A204.1 (cell line): ENCODE data around the gene REEP6.

Source experiments
- FAIRE-seq: peaks from 2 replicates; lab custom pipeline; 2012; peaks lifted over from hg19 to GRCh38; lab: Jason Lieb, UNC

REEP6 gene

DNA sequence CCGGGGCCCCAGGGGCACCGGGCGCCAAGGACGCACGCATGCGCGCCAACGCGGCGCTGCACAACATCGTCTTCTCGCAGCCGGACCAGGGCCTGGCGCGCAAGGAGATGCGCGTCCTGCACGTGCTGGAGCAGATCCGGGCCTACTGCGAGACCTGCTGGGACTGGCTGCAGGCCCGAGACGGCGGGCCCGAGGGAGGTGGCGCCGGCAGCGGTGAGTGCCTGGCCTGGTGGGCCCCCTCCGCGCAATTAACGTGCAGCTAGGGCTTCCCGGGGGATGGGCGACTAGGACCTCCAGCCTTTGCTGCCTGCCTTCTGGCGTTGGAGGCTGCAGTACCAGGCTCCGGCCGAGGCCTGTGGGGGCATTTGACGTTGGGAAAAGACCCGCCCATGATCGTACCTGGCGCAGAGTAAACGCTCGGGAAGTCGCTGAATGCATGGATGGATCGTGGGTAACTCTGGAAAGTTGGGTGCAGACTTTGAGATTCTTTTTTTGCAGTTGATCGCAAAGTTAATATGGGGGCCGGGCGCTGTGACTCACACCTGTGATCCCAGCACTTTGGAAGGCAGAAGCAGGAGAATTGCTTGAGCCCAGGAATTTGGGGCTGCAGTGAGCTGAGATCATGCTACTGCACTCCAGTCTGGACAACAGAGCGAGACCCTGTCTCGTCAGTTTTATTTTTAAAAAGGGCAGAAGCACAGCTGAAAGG, 33.8 kb upstream of the REEP6 start:
- no peak for FAIRE-seq

DNA sequence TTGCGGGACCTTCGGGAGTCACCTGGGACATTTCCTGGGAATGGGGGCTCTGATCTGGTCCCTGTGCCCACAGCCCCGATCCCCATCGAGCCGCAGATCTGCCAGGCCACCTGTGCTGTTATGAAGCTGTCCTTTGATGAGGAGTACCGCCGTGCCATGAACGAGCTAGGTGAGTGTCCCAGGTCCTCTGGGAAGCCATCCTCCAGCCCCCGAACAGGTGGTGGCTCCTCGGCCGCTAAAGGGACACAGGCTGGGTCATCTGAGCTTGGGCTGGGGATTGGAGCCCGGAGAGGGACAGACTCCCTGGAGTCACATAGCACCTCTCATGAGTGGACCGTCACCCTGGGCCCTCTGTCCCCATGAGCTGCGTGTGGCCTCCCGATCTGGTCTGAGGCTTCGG, 33.1 kb upstream of the REEP6 start:
- no peak for FAIRE-seq

GRCh38 chr19:1459479-1459878, 31.5 kb upstream of the REEP6 start:
- FAIRE-seq = no peak

DNA sequence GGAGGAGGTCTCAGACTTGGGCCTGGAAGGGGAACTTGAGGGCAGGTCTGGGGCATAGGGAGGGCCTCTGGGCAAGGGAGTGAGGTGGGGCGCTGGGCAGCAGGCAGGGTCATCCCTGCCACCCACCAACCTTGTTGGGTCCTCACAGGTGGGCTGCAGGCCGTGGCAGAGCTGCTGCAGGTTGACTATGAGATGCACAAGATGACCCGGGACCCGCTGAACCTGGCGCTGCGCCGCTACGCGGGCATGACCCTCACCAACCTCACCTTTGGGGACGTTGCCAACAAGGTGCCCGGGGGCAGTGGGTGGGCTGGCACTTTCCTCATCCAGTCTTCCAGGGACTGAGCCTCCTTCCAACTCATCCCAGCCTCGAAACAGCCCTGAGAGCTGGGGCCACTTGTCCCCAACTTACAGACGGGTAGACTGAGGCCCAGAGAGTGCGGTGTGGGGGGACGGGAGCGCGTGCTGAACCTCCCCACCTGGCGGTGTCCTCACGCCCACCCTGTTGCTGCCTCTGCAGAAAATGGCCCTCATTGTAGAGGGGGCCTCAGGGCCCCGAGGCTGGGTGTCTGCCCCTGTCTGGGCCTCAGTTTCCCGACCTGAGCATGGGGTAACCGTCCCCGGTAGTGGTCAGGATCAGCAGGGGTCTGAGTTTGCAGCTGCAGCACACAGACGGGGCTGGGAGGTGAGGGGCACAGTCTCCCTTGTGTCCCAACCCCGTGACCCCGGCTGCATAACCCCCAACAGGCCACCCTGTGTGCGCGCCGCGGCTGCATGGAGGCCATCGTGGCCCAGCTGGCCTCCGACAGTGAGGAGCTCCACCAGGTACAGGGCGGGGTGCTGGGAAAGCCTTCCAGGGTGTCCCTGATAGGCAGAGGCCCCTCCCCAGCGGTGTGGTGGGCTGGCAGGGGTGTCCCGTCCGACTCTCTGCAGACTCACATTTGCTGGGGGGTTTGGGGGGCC, 30.7 kb upstream of the REEP6 start:
- no peak for FAIRE-seq

DNA sequence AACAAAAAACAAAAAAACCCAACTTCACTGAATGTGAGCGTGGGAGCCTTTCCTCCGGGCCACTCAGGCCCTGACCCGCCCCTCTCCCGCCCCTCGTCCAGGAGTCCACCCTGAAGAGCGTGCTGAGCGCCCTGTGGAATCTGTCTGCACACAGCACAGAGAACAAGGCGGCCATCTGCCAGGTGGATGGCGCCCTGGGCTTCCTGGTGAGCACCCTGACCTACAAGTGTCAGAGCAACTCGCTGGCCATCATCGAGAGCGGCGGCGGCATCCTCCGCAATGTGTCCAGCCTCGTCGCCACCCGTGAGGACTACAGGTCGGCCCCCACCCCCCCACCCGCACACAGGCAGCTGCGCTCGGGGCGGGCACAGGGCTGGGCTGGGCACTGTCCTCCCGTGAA, 29.1 kb upstream of the REEP6 start:
- FAIRE-seq = no peak

DNA sequence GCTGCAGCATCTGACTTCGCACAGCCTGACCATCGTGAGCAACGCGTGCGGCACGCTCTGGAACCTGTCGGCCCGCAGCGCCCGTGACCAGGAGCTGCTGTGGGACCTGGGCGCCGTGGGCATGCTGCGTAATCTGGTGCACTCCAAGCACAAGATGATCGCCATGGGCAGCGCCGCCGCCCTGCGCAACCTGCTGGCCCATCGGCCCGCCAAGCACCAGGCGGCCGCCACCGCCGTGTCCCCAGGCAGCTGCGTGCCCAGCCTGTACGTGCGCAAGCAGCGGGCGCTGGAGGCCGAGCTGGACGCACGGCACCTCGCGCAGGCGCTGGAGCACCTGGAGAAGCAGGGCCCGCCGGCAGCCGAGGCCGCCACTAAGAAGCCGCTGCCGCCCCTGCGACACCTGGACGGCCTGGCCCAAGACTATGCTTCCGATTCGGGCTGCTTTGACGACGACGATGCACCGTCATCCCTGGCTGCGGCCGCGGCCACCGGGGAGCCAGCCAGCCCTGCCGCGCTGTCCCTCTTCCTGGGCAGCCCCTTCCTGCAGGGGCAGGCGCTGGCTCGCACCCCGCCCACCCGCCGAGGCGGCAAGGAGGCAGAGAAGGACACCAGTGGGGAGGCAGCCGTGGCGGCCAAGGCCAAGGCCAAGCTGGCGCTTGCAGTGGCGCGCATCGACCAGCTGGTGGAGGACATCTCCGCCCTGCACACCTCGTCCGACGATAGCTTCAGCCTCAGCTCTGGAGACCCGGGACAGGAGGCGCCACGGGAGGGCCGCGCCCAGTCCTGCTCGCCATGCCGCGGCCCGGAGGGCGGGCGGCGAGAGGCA, 25.6 kb upstream of the REEP6 start:
- FAIRE-seq = no peak

- FAIRE-seq = no peak
Observed at GRCh38 chr19:1466018-1466460, 24.9 kb upstream of the REEP6 start.

GRCh38 chr19:1466461-1467214, 24.3 kb upstream of the REEP6 start:
- no peak for FAIRE-seq

DNA sequence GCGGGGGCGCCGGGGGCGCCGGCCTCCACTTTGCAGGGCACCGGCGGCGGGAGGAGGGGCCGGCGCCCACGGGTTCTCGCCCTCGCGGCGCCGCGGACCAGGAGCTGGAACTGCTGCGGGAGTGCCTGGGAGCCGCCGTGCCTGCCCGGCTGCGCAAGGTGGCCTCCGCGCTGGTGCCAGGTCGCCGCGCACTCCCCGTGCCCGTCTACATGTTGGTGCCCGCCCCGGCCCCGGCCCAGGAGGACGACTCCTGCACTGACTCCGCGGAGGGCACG, 23.8 kb upstream of the REEP6 start:
- FAIRE-seq = no peak

- no peak for FAIRE-seq
Observed at GRCh38 chr19:1467490-1468273, 23.3 kb upstream of the REEP6 start.

- no peak for FAIRE-seq
Observed at GRCh38 chr19:1468274-1468820, 22.6 kb upstream of the REEP6 start.

GRCh38 chr19:1468821-1469254, 22.1 kb upstream of the REEP6 start:
- FAIRE-seq = no peak

DNA sequence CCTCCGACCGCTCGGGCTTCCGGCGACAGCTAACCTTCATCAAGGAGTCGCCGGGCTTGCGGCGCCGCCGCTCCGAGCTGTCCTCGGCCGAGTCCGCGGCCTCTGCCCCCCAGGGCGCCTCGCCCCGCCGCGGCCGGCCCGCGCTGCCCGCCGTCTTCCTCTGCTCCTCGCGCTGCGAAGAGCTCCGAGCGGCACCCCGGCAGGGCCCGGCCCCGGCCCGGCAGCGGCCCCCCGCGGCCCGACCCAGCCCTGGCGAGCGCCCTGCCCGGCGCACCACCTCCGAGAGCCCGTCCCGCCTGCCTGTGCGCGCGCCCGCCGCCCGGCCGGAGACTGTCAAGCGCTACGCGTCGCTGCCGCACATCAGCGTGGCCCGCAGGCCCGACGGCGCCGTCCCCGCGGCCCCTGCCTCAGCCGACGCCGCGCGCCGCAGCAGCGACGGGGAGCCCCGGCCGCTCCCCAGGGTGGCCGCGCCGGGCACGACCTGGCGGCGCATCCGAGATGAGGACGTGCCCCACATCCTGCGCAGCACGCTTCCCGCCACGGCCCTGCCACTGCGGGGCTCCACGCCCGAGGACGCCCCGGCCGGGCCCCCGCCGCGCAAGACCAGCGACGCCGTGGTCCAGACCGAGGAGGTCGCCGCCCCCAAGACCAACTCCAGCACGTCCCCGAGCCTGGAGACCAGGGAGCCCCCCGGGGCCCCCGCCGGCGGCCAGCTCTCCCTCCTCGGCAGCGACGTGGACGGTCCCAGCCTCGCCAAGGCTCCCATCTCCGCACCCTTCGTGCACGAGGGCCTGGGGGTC, 21.5 kb upstream of the REEP6 start:
- FAIRE-seq = no peak

GRCh38 chr19:1470055-1470304, 21.0 kb upstream of the REEP6 start:
- FAIRE-seq = no peak

DNA sequence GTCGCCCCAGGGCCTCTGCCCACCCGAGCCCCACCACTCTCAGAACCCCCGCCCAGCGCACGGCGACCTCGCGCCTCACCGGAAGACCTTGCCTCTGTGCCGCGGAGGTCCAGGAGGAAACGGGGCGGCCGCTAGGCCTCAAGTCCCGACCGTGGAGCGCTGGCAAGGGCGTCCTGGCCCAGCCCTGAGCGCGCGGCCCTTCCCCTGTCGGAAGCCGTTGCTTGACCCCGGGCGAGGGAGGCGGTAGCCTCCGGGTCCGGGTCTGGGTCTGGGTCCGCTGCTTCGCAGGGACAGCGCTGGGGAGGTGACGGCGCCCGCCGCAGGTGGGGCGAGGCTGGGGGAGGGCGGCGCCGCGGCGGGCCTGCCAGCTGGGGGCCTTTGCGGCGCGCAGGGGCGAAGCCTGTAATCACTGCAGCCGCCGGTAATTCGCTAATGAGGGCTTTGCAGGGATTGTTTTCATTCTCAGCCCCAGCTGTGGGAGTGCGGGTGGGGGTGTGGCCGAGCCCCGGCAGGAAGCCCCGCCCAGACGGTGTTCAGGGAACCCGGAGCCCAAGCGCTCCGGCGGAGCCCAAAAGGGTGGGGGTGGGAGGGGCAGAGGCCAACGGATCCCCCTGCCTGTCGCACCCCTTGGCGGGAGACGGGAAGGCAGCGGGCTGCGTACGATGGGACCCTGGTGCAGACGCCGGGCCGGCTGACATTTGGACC, 20.5 kb upstream of the REEP6 start:
- FAIRE-seq = no peak

DNA sequence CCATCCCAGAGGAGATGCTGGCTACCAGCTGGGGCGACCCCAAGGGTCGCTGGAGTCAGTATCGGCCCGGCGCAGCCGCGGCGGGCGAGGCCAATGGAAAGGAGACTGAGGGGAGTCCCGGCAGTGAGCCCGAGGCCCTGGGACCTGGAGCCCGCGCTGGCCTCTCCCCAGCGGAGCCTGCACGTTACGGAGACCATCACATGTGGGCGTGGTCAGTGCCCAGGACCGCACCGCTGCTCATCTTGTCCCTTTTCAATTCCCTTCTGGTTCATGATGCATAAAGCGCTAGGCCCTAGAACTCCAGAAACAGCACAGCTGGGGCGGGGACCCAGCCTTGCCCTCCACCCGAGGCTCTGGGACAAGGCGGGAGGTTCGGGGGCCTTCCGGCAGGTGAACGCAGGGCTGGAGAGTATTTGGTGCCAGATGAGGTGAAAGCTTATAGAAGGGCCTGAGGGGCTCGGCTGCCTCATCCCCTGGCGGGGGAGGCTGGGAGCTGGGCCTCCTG, 19.9 kb upstream of the REEP6 start:
- FAIRE-seq = no peak

GRCh38 chr19:1471515-1472160, 19.3 kb upstream of the REEP6 start:
- FAIRE-seq = no peak

DNA sequence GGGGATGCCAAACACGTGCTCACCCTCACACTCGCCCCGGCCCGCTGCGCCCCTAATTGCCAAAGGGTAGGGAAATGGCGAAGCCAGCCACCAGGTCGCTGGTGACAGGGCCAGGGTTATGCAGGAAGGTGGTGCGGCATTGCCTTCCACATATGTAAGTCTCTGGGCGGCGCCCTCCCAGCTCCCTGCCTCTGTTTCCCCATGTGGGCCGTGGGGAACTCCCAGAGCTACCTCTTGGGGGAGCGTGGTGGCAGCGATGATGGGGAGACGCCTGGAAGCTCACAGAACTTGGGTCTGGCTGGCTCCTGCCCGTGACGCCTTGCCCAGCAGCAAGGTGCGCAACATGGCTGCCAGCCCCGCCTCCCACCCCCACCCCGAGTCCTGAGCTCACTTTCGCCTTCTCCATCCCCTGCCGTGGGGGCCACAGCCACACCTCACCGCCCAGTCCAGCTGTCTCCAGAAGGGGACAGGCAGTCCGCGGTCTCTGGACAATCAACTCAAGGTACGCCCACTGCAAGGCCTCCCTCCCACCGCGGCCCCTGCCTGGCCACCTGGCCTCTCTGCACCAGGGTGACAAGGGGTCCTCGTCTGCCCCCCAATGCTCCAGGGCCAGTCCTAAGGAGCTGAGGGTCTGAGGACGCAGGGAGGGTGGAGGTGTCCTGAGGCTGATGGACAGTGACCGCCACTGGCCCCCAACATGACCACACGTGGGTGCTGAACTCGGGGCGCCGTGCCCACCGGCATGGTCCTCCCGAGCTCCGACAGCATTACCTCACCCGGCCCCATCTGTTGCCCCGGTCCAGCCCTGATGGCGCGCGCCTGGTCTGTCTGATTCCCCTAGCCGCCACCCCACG, 18.5 kb upstream of the REEP6 start:
- no peak for FAIRE-seq
